HG03139 (cell line): ENCODE measurements around the gene NTN4.
A peak's percentile ranks its signal among the peaks of the same experiment; 100 is the strongest.
"Not testable (repeated sequence)": the region's sequence is repeated elsewhere in the genome, so short reads cannot be mapped to it uniquely, and the experiment has no call there.

Experiments used
- ATAC-seq: cut with Tn5 transposase; IDR thresholded peaks from one replicate; pipeline ENCODE4 v1.9.1; 2021; ENCODE audit not compliant: unreplicated experiment

Gene NTN4

DNA sequence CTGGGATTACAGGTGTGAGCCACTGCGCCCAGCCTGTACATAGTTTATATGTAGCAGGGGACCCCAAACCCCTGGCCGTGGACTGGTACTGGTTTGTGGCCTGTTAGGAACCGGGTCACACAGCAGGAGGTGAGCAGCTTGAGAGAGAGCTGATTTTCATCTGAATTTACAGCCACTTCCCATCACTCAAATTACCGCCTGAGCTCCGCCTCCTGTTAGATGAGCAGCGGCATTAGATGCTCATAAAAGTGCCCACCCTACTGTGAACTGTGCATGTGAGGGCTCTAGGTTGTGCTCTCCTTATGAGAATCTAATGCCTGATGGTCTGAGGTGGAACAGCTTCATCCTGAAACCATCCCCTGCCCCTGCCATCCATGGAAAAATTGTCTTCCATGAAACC lies 119.3 kb downstream of the NTN4 start:
- no peak for ATAC-seq

DNA sequence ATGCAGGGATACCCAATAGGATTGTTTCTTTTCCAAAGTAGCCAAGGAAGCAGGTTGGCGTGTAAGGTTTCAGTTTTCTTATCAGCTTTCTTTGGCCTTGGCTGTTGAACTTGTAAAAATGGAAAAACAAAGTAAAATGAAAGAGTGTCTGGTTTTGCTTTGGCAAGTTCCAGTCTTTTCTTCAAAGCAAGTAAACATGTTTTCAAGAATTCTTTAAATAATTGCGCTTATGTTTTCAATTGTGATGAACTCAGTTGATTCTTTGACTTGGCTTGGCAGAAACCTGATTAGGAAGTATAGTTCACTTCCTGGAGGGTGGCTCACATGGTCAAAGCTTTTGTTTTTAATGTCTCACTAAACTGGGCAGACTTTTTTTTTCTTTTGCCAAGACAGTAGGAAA lies 127.0 kb downstream of the NTN4 start:
- no peak for ATAC-seq

DNA sequence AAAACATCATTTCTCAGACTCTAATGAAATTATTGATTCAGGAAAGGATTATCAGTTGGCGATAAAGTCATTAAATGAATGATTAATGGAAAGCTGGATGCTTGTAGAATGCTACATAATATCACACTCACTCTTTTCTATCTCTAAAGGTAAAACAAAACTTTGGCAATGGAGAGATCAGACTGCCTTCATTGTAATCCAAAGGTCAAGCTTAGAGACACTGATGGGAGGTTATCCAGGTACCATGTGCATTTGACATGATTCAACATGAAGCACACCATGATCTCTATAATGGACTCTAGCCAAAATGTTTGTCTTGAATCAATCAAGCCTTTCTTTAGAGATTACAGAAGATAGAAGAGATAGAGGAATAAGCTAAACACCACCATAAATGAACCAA lies 129.2 kb downstream of the NTN4 start:
- ATAC-seq = no peak

DNA sequence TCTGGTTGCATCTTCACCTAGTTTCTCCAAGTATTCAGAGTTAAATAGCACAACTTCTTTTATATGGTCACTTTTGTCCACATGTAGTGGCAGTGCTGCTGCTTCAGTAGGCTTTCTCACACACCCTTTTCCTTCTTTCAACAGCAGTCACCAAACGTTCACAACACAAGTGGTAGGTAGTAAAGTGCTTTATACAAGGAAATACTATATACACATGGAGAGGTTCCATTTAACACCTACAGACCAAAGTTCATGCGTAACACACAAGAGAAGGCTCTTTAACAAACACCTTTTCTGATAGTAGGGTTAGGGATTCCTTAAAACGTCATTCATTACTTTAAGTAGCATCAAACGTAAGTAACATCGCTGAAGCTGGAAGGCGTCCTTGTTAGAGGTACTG lies 132.2 kb downstream of the NTN4 start:
- ATAC-seq = no peak

DNA sequence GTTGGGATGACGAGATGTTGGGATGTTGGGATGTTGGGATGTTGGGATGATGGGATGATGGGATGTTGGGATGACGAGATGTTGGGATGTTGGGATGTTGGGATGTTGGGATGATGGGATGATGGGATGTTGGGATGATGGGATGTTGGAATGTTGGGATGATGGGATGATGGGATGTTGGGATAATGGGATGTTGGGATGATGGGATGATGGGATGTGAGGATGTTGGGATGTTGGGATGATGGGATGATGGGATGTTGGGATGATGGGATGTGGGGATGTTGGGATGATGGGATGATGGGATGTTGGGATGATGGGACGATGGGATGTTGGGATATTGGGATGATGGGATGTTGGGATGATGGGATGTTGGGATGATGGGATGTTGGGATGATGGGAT lies 135.9 kb downstream of the NTN4 start:
- ATAC-seq = not testable (repeated sequence)

DNA sequence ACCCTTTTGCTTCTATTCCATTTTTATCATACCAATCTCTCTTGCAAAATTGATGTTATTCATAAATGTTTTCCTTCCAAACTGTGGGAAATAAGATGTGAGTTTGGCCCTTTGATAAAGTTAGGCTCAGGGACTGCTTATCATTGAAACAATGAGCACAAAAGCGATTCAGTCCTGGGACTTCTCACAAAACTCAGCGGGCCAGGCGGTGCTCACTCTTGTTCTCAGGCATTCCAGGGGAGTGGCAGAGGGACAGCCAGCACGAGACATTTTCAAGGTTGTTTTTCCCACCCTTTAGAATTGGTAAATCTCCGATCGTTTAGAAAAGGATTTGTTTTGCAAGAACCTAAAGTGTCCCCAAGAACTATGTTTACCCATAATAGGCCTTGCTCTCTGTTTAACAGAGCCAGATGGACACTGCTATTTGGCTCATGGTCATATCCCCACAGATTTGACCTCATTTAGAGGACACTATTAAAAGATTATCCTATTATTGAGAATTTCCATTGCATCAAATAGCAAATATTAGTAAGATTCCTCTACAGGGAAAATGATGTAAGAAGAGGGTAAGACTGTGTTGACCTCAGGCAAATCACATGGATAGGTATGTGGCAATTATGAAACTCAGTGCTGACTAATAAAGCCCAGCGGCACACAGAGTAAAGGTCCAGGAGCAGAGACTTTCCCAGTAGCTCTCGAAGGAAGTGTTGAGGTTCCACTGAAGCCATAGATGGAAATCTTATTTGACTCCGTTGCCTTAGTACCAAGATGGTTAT lies 136.6 kb downstream of the NTN4 start:
- no peak for ATAC-seq

DNA sequence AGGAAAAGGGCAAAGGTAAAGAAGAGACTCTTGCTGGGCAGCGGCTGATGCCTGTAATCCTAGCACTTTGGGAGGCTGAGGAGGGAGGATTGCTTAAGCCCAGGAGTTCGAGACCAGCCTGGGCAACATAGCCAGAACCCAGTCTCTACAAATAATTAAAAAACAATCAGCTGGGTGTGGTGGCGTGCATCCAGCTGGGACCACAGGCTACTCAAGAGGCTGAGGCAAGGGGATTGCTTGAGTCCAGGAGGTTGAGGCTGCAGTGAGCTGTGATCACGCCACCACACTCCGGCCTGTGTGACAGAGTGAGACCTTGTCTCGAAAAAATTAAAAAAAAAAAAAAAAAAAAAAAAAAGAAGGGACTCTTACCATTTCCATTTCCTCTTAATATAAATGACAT lies 138.9 kb downstream of the NTN4 start:
- no peak for ATAC-seq

DNA sequence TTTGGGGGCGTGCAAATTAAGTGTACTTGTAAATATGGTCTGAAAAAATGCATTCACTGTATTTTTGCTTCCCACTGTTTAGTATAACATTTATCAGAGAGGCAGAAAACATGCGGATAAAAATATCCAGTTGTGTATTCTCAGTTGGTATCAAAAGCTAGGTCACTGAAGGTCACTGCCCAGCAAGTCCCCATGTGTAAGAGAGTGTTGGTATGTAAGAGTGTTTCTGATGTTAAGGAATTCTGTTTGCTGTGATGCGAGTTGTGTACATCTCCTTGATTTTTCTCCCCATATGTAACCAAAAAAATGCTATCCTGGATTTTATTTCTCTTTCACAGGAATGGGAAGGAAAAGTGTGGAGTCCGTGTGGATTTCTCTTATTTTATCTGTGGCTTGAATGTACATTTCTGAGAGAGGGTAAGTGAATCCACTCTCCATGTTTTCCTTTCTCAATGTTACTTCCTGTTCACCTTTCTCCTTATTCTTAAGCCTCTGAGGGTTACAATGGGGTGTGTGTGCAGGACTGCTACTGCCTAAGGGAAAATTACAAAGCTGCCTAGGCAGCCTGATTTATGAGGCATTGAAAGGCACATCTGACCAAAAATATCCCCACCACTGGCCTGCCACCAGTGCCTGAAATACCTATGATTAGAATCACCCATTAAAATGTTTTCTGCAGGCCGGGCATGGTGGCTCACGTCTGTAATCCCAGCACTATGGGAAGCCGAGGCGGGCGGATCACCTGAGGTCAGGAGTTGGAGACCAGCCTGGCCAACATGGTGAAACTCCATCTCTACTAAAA lies 141.4 kb downstream of the NTN4 start:
- no peak for ATAC-seq

DNA sequence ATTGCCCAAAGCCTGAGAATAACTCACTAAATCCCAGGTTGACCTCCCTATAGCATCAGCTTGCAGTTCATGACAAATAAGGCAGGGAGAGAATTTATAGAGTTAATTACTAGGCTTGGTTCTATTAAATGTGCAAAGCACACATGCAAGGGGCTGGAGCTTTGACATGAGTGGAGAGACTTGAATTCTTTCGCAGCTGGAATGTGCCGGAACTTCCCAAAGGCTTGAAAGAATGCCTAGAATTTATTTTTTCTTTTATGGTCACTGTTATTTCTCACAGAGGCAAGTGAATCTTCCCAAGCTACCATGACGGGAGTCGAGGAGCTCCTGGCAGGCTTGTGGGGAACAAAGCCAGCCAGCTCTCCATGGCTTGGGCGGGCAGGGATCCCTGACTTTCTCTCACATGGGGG lies 143.8 kb downstream of the NTN4 start:
- ATAC-seq = no peak

DNA sequence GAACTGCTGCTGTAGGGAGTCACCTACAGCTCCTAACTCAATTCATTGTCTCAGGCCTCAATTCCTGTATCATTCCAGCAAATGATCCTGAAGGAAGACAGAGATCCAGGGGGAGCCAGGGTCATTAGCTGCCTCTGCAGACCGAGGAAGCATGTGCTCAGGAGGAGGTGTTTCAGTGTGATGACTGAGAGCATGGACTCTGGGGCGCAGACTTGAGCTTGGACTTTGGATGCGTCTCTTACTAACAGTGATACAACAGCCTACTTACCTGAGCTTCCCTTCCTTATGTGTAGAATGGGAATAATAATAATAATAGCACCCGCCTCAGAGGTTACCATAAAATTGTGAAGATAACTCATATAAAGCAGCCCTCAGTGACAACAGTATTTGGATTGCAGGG lies 147.3 kb downstream of the NTN4 start:
- no peak for ATAC-seq

DNA sequence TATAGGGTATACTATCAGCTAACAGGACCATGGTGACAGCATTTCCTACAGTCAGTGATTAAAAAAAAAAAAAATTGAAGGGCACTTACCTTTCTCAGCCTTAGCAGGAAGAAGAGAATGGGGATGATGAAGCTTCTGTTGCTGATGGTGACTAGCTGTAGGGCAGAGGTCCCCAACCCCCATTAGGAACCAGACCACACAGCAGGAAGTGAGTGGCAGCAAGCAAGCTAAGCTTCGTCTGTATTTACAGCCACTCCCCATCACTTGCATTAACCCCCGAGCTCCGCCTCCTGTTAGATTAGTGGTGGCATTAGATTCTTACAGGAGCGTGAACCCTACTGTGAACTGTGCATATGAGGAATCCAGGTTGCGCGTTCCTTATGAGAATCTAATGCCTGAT lies 148.0 kb downstream of the NTN4 start:
- no peak for ATAC-seq

DNA sequence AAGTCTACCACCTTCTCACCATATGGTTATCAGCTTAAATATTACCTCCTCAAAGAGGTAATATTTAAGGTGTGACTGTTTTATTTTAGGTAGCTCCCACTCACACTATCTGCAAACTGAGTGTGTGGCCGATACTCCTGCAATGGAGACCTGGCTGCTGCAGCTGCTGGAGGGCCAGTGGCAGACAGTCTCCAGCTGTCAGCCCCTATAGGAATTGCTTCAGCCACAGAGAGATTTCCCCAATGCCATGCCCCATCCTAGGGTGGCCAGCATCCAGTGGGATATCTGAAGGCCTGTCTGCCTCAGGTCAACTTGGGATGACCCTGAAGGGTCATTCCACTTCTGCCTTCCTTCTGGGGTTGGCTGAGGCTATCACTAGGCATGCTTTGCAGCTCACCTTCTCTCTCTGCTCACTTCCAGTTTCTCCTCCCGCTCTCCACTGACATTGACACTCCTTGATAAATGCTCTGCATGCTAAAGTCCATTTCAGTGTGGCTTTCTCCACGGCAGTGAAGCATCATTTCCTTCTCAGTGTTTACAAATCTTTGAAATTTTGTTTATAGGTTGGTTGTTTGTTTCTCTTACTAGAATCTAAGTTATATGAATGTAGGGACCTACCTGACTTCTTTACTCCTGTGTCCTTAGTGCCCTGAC lies 149.1 kb downstream of the NTN4 start:
- no peak for ATAC-seq

DNA sequence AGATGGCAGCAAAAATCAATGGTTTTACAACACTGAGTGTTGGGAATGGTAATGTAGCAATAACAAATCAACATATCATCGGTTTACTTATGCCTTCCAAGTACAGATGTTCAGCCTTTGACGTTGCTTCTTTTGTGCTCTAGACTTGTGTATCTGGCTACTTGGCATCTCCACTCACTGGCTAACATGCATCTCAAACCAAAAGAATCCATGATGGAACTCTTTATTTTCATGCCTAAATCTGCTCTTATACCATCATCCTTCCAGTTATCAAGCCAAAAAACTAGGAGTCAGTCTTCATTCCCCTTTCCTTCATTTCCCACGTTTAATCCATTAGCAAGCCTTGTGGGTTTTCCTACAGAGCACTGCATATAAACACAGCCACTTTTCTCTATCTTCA lies 150.0 kb downstream of the NTN4 start:
- ATAC-seq = no peak

DNA sequence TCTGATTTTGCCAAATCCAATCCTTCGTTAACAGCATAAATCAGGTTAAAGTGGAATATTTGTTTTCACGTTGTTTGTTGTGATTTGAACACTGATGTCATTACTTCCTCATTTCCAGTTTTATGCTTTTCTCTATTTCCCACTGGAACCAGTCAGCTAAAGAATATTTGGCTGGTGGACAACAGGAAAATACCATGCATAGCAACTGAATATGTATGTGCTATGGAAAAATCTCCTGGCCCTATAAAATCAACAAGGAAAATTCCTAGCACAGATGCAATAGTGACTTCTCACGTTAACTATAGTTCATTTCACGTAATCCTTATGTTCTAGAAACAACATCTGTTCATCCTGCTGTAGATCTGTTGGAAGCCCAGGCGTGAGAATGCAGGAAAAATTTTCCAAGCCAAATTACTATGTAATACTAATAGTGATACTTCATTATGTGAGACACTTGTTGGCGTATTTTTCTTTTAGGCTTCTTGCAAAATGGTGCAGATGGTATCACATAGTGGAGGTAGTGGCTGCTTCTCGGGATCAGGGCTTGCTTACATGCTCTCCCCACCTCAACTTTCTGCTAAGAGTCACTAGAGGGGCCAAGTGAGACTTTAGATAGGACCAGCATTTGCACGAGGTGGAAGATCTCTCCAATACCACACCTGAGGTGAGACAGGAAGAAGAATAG lies 153.0 kb downstream of the NTN4 start:
- no peak for ATAC-seq

DNA sequence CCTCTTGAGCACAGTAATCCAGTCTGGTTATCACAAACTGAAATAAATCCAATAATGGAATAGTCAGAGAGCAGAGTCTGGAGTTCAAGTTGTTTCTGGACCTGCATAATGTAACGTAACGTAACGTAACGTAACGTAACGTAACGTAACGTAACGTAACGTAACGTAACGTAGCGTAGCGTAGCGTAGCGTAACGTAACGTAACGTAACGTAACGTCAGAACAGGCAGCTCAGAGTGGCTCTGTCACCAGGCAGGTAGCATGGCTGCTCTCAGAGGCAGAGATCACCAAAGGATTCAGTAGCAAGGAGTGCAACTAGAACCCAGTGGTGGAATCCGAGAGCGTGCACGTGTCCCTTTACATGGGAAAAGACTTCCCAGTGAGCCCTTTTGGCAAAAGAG lies 153.6 kb downstream of the NTN4 start:
- ATAC-seq = no peak

DNA sequence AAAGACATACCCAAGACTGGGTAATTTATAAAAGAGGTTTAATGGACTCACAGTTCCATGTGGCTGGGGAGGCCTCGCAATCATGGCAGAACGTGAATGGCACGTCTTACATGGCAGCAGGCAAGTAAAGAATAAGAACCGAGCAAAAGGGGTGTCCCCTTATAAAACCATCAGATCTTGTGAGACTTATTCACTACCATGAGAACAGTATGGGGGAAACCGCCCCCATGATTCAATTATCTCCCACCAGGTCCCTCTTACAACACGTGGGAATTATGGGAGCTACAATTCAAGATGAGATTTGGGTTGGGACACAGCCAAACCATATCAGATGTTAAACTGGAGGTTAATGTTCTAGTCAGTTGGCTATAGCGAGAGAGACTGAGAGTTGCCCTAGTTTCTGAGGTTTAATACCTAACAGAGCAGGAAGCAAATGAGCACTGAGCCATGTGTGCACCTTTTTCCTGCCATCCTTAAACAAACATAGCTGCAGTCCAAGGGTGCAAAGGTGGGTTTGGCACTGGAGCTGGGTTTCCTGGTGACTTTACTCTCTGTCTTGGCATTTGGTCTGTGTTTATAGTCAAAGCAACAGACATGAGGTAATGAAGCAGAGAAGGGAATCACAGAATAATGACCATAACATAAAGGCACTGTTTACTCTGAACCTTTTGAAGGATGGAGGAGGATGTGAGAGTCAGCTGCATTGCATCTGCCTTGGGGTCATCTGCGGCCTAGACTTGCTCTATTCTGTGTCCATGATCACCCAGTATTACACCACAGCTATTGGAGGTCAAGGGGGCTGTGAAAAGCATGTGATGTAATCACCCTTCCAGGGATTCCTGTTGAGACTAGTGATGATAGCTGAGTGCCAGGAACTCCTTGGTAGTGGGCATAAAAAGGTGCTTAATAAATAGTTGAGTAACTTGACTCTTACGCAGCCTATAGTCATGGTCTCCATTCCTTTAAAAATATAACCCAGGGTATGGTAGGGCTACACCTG lies 155.6 kb downstream of the NTN4 start:
- peak; percentile 84 for ATAC-seq

DNA sequence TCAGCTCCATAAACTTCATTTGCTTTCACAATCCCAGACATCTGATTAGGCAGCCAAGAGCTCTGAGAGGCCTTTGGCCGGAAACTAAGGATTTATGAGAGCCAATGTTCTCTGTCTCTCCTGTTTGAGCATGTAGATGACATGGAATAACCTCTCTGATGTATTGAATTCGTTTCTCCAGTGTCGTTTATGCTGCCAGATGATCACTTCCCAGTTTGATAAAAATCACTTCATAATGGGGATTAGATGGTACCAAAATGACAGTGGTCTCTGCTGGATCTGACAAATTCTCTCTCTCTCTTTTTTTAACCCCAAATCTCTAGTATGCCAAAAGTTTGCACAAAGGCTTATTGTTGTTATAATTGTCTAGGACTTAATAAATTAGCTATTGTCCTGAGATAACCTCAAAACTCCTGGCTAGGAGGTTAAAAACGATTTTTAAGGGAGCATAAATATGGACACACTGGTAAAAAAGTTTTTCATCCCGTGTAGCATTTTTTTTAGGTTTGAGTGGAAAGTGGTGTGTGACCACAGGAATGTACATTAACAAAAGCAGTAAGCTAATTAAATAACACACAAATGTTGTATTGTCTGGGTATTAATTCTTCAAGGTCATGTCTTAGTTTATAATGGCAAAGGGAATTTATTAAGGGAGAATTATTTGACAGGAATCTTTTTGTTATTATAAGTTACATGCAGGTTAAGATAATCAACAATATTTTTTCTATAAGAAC lies 156.7 kb downstream of the NTN4 start:
- ATAC-seq = no peak

DNA sequence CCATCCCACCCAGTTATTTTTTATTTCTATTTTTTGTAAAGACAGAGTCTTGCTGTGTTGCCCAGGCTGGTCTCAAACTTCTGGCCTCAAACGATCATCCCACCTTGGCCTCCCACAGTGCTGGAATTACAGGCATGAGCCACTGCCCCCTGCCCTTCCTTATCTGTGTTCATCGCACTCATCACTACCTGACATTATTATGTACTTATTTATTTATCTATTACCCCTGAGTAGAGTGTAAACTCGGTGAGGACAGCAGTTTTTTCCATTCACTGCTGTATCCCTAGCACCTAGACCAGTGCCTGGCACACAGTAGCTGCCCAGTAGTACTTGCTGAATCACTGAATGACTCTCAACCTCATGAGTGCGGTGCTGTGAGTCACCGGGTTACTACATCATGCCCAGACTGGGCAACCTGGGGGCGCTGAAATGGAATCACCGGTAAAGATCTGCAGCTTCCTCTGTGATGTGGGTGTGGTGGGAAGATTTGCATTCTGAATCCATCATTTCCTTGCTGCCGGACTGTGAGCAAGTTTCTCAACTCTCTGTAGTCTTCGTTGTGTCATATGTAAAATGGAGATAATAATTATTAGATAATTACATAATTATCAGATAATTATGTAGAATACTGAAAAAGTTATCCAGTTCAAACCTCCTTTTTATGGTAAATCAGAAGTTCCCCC lies 157.4 kb downstream of the NTN4 start:
- no peak for ATAC-seq

DNA sequence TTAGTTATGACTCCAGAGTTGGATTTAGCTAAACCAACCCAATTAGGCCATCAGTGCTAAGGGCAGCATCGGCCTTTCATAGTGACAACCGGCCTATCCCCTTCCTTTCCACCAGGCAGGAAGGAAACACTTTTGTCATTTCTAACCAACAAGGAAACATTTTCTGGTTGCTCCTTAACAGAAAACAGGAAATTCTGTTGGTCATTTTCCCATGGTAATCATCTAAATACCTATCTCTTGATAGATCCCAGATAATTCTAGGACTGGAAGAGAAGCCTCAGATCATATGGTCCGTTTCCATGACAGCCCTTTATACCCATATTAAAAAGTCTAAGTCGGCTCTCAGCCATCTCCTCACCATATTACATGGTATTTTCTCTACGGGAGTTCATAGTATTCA lies 160.1 kb downstream of the NTN4 start:
- no peak for ATAC-seq
